Stimulated activated CD4-positive, alpha-beta T cell treated with anti-CD3 and anti-CD28 coated beads, TNF-alpha, amount 100 ng/mL, for 48 hours (primary cell): Measurements from ENCODE around the gene IFNGR1.

ENCODE experiments used
- DNase-seq, 3 donors: peaks; one replicate each; pipeline ENCODE4 v3.0.0-alpha.2; 2020; ENCODE audit warnings: low read depth in 3 of 3

IFNGR1 gene

DNA sequence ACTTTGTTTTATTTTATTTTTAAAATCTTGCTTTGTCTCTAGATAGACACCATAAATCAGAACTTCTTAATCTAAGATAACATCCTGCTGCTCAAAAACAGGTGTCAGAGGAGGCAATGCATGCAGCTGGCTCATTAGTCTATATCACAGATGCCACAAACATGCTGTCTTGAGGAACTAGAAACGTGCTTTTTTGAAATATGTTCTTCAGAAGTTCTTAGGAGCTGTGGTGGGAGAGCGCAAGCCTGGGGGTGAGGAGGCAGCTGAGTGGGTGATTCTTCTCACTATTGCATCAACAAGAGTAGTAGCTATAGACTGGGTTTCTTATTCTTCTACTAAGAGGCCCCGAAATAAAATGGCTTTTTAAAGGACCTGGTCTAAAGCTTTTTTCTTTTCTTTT, 69.1 kb downstream of the IFNGR1 start:
- DNase-seq = no peak

DNA sequence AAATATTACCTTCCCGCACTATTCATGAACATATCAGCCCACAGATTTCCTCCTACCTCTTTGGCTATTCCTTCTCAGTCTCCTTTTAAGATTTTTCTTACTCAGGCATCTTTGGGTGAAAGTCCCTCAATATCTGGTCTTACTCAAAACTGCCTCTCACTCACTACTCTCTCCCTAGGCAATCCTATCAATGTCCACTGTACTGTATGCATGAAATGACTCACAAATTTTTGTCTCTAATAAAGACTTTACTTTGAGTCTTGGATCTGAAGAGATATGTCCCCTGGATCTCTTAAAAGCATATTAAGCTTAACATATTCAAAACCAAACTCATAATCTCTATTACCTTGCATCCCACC, 70.2 kb downstream of the IFNGR1 start:
- no peak for DNase-seq

DNA sequence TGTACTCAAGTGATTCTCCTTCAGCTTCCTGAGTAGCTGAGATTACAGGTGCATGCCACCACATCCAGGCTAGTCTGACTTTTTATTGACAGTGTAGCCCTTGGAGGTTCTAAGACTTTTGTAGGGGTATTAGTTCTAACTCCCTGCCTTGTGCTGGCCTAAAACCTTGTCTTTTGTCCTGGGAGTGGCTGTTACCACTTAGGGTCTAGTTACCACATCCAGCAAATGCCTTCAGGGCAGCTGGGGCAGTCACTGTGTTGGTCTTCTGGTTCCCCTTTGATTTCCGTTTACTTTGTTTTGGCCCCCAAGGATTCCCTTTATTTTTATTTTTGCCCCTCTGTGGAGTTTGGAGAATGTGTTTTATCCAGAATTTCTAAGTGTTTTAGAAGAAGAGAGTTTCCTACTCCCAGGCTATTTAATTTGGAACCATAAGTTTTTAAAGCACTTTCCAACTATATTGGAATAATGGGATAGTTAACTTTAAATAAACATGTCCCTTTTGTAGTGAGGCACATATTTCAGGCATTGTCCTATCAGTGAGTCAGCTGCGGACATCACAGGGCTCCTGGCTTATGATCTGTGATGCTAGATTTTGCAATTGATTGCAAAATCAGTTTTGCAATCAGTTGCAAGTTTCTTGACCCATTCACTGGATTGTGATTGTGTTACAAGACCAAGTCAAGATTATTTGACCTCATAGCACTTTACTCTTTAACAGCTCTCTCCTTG, 70.7 kb downstream of the IFNGR1 start:
- DNase-seq = no peak
